NCI-H2029 treated with DMSO at 0.1 percent for 48 hours (cell line): ENCODE data around the gene LARP1.
A peak's percentile ranks its signal among the peaks of the same experiment; 100 is the strongest.

Source experiments
- DNase-seq: peaks from one replicate; lab custom pipeline; 2025; lab: John Stamatoyannopoulos, UW

The LARP1 gene

DNA sequence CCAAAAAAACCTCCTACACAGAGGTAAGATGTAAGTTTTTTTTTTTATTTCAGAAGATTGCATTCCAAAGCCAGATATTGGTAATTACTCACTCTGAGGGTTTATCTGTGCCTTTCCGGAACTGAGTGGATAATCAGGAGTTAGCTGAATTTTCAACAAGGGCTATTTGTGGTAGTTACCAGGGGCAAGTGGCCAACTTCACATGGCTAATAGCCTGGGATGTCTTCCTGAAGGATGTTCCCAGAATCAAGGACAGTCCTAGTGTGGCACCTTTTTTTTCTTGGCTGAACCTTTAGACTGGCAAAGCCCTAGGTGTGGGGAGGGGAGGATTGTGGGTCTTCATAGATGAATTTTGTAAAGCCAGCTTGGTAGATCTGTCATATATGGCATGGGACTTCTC is 7.1 kb downstream of the LARP1 start:
- no peak for DNase-seq

DNA sequence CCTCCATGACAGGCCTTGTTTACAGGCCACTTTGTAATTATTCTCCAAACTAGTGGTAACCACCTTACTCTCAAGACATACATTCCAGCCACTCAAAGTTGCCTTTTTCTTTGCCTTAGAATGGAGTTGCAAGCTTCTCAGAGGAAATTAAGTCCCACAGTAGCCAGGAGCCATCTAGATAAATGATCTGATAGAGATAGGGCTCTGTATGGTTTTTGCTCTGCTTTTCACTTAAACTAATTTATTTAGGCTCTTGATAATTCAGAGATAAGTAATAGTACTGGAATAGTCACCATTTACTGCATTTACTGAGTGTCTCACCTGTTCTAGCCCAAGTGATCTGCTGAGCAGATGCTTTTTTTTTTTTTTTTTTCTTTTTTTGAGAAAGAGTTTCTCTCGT is 7.5 kb downstream of the LARP1 start:
- DNase-seq = no peak

DNA sequence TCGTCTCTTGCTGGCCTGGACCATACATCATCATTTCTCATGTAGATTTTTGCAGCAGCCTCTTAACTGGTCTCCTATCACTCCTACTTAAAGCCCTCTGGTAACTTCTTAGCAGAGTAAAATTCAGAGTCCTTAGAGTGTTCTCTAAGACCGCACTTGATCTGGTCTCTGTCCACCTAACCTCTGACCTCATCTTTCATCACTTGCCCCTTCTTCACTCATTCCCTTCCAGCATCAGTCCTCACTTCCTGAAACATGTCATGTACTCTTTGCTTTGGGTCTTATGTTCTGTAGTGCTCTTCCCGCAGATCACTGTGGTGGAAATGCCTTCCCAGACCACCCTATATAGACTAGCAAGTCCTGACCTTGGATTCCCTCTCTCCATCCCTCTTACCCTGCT is 9.8 kb downstream of the LARP1 start:
- DNase-seq = no peak

DNA sequence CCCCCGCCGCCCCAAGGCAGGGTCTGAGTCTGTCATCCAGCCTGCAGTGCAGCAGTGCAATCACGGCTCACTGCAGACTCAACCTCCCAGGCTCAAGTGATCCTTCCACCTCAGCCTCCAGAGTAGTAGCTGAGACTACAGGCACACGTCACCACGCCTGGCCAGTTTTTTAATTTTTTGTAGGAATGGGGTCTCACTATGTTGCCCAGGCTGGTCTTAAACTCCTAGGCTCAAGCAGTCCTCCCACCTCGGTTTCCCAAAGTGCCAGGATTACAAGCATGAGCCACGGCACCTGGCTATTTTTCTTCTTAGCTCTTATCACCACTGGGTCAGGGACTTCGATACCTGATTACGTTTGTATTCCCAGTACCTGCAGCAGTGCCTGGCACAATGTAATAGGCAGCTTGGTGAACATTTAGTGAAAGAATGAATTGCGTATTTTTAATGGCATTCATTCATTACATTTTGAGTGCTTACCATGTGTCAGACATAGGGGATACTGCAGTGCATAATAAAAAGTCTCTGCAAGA is 10.3 kb downstream of the LARP1 start:
- no peak for DNase-seq

DNA sequence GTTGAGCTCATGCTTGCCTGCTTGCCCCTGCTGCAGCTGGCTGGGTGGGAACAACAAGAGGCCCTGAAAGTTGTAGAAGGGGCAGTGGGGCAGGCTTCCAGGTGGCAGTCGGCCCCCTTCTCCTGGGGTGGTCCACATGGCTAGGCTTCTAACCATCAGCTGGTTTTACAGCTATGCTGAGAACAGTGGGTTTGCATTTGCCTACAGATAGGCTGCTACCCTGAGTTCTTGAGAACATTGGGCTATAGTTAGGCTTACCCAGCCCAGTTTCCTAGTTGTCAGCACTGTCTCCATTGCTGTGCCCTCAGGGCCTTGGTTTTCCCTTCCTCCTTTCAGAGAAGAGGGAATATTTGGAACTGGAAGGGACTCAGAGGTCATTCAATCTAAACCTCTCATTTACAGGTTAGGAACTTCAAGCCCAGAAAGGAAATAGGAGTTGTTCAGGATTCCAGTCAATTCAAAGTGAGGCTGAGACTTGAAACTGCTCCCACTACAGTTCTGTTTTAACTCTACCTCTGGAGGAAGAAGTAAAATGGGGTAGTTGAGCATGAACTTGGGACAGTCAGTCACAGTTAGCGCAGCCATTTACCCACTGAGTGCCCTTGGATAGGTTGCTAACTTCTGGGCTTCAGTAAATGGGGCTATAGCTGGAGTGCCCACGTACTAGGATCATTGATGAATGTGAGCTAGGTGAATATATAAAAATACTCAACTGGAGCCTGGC is 11.5 kb downstream of the LARP1 start:
- DNase-seq = no peak

DNA sequence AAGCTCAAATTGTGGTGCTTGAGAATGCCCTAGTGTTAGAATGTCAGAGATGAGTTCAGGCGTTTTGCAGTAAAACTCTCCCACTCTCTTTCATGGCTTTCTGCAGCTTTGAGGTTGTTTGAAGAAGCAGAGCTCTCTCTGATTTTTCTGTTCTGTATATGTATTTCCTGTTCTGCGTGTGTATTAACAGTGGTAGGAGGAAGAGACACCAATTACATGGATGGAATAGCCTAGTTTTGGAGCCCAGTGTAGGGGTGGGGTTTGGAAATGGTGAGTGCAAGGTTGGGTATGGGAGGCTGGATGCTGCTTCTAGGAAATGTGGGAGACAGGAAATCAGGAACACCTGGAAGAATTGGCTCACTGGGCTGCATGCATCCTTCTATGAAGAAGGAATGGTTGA is 12.4 kb downstream of the LARP1 start:
- DNase-seq = no peak

DNA sequence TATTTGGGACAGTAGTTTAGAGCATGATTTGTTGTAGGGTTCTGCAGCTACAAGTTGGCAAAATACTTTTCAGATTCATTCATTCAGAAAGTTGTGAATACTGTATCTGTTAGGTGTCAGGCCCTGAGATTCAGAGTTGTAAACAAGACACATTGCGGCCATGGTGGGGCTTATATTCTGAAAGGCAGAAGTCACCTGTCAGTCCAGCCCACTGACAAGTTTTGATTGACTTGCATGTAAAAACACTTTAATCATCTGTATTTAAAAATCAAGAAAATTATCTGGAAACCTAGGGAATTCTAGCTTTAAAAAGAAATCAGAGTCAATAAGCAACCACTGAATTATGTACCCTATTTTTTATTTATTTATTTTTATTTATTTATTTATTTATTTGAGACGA is 13.0 kb downstream of the LARP1 start:
- no peak for DNase-seq

DNA sequence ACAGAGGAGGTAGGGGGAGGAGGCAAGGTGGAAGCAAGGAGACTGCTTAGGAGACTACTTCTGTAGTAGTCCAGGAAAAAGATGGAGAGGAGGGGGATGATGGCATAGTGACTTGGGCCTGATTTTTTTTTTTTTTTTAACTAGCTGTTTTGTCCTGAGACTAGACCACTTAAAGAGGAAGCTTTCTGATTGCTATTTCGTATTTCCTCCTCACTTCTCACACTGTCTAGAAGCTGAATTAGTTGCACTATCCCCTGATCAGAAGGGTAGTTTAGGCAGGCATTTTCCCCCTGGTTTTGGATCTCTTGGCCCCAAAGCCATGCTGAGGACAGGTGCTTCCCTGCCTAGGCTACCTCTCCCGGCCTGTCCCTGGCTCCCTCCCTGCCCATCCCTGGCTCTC is 14.9 kb downstream of the LARP1 start:
- no peak for DNase-seq

DNA sequence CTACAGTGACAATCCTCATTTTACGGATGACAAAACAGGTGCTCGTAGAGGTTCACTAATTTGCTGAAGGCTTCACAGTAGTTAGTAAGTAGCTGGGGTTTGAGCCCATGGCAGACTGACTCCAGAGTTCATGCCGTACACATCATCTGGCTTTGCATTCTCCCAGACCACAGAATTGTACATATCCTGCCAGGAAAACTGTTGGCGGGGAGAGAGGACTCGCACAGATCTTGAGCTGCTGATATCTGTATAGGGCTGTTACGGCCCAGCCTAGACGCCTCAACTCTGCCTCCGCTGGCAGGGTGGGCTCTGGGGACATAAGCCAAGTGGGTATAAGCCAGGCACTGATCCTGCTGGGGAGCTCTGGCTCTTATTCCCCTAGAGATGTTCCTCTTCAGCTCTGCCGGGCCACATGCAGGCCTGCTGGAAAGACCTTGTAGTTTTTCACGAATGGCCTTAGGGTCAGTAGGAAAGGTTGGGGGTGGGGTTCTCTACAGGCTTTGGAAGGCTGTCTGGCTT is 16.3 kb downstream of the LARP1 start:
- DNase-seq = no peak

DNA sequence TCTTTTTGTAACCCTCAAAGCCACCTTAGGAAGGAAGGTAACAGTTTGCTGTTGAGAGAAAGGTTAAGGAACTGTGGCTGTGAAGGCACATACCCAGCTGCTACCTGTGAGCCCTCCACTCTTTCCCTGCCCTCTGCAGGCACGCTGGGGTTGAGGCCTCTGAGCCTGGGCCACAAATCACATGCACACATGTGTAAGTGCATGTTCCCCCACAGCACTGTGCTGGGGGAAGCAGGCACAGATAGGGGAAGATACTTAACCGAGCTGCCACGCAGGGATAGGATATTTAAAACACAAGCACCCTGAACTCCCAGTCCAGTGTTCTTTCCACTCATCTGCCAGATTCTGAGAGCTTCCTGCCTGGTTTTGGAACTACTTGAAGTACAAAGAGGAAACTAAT is 18.1 kb downstream of the LARP1 start:
- no peak for DNase-seq

DNA sequence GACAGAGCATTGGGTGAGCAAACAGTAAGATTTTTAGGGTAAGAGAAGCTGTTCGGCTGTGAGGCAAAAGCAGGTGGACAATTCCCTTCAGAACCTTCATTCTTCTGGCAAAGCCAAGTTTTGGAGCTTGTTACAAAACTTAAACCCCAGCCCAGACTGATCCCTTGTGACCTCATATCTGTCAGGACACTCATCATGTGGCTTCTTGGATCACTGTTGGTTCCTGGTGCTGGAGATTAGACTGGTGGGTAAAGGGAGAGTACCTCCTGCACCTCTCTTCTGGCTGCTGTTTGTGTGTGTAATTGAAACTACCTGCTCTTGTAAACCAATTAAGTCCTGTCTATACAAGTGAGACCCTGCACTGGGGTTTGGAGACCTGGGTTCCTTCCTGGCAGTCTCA is 21.0 kb downstream of the LARP1 start:
- no peak for DNase-seq

DNA sequence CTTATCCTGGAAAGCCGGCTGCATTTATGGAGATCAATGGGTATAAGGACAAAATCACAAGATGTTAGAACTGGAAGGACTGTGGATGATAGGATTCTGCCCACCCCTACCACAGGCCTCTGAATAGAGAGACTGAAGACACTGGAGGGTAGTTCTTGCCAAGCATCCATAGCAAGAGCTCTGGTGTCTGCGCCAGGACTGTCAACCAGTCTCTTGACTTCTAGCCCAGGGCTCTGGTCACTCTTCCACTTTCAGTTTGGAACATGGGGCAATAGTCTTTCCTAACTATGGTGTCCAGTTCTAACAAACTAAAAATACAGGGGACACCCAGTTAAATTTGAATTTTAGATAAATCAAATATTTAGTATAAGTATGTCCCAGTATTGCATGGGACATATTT is 23.4 kb downstream of the LARP1 start:
- no peak for DNase-seq

DNA sequence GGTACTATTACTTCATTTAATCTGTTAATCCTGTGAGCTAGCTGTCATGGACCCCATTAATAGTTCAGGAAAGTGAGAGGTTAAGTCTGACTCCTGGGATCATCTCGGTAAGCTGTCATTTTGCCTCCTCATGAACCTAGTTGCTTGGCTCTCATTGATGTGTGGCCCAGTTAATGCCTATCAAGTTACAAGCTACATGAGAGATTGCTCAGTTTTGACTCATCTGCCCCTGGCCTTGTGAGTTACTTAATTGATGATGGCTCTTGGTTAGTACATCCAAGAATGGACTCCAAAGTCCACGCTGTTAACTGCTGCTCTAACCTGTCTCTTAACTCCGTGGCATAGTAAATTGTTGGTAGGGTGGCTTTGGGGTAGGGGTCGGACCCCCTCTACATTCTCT is 23.9 kb downstream of the LARP1 start:
- DNase-seq = no peak

DNA sequence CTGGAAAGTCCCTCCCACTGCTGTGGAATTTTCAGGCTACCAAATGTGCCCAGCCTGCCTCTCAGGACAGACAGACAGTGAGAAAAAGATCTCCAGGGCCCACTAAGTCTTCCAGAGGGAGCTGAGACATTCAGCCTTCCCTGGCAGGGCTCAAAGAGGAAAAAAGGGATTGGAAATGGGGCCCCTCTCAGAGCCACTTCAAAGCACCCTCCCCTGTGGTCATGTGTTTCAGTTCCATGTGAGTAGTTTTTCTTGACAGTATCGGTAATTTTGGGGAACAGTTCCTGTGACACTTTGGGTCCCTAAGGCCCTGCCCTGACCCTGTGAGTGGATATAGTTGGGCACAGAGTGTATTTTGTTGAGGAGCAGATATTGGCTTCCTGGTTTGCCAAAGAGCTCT is 25.0 kb downstream of the LARP1 start:
- DNase-seq = no peak

DNA sequence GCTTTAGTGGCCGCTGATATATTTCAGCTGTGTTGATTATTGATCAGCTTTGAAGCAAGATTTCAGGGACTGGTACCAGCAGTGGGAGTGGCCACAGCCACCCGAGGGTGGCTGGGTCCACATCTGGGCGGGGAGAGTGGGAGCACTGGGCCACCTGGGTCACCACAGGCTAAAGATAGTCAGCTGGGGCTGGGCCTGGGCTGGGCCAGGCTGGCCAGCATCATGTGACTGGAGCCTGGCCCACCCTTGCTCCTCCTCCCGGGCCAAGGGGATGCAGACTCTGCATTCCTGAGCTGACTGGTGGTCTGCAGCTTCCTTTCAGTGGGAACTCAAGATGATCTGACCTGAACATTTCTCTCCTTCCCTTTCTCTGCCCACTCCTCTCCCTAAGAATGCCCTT is 27.1 kb downstream of the LARP1 start:
- no peak for DNase-seq

DNA sequence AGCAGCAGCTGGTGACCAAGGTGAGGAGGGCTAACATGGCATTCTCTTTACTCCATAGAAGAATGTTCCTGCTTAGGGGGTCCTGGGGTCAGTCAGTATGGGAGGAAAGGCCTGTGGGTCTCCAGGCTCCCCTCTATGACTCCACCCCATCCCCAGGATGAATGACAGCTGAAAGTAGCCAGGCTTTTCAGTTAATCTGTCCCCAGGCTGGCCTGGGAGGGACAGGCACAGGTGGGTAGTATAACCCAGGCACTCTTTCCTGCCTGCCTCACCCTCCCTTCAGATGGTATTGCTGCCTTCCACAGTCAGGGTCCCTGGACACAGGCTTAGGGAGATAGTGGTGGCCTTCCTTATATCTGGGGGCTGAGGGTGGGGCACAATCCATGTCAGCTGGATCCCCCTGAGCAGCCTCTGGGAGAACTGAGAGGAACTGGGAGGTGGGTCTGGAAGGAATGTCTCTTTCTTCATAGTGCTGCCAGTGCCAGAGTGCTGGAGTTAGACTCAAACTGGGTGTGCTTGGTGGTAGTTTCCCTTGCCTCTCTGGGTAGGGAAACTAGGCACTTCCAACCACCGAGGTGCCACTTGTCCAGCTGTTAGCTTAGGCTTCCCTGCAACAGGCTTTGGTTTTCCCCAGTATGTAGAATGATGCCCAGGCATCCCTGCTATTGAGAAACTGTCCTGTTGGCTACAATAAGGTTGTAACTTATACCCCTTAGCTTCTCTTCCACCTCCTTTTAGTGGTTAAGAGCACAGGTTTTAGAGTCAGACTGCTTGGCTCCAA is 27.8 kb downstream of the LARP1 start:
- no peak for DNase-seq

DNA sequence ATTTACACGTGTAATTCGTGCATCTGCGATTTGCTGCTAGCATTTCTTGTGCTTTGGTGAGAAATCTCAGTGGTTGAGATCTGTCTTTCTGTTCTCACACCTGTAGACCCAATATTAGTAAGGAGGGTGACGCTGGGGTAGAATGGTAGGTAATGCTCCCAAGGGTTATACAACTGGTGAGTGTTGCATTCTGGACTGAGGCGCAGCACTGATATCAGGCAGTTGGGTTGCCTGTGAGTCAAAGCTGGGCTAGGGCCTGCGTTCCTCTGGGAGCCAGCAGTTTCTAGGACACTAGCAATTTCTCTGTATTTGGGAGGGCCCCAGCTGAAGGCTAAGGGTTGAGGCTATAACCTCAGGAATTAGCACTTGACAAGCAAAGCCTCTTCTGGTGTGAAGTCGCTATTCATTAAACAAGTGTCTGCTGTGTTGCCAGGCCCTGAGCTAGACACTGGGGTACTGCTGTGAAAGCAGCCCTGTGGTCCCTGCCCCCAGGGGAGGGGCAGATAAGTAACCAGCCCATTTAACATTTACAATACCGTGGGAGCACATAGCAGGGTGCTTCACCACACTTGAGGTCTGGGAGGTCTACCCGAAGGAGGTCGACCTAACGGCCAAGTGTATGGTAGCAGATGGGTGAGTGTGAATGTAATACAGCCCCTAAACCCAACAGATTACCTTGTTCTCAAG is 28.7 kb downstream of the LARP1 start:
- no peak for DNase-seq

DNA sequence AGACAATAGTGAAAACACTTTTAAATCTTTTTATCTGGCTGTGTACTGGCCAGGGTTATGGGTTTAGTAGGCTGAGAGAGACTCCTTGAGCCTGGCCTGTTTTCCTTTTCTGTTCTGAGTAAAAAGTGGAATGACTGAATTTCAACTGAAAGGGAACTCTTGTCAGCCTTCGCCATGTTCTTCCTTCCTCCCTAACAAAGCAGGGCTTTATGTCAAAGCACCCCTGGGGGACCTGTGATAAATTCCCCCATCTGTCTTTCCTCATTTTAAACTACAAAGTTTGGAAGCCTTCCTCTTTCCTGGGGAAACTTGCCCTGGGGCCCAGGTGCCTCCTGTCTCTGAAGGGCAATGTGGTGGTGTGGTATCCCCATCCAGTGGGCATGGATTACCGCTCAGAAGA is 29.7 kb downstream of the LARP1 start:
- no peak for DNase-seq

DNA sequence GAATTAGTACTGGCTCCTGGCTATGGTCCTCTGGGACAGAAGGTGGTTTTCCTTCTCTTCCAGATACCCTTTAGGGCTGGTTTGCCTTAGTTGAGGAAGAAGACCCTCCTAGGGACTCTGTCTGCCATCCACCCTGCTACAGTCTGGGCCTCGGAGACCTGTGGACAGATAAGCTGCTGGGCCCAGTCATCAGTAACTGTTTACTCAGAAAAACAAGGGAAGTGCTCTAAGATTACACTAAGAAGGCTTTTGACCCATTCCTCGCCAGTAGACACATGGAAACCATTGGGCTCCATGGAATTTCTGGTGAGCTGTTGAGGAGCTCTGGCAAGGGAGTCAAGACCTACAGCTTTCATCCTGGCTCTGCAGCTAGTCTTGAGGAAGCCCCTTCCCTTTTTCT is 31.2 kb downstream of the LARP1 start:
- DNase-seq = no peak

DNA sequence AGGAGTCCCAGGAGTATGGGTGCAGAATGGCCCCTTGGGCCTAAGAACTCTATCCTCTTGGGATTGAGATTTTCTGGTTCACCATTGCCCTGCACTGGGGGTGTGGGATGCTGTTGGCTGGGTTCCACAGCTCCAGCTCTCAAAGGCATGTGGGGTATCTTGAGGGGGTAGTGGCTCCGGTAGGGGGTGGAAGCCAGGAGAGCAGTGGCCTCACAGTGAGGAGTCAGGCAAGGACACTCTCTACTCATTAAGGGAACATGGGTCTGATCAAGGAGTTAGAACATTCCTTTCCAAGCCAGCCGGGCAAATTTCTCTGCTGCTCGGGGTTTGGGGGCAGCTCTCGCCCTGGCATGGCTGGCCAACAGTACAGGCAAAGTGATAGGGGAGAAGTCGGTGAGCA is 33.0 kb downstream of the LARP1 start:
- no peak for DNase-seq

DNA sequence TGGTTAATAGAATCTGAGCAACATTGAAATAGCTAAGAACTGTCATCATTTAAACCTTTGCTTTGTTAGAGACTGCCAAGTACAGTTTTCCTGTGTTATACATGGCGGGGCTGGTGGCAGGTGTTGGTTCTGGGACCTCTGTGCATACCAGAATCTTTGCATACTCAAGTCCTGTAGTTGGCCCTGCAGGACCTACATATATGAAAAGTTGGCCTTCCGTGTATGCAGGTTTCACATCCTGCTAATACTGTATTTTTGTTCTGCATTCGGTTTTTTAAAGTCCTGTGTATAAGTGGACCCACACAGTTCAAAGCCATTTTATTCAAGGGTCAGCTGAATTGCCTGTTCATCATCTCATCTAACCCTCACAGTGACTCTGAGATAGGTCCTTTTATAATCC is 36.4 kb downstream of the LARP1 start:
- no peak for DNase-seq

DNA sequence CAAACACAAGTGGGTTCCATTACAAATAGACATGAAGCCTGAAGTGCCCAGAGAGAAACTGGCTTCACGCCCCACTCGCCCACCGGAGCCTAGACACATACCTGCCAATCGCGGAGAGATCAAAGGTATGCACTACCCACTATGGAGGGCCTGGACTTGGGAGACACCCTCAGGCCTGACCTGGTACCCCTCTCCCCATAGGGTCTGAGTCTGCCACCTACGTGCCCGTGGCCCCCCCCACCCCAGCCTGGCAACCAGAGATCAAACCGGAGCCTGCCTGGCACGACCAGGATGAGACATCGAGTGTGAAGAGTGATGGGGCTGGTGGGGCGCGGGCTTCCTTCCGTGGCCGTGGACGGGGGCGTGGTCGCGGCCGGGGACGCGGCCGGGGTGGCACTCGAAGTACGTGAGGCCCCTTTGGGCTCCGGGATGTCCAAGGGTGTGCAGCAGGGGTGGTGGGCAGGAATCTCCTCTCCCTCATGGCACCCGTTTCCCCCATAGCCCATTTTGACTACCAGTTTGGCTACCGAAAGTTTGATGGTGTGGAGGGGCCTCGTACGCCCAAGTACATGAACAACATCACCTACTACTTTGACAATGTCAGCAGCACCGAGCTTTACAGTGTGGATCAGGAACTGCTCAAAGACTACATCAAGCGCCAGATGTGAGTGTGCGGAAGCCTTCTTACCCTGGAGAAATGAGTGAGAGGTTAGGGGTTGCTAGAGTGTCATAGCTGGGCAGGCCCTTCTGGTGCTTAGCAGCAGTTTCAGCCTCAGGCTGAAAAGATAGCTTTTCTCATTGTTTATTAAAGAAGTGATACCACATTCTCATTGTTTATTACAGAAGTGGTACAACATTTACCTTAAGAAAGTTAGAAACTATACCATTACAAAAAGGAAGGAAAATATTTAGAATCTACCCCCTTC is 38.7 kb downstream of the LARP1 start:
- peak; percentile 52 for DNase-seq
